ENCODE results near the gene BTBD2.

Gene BTBD2

DNA sequence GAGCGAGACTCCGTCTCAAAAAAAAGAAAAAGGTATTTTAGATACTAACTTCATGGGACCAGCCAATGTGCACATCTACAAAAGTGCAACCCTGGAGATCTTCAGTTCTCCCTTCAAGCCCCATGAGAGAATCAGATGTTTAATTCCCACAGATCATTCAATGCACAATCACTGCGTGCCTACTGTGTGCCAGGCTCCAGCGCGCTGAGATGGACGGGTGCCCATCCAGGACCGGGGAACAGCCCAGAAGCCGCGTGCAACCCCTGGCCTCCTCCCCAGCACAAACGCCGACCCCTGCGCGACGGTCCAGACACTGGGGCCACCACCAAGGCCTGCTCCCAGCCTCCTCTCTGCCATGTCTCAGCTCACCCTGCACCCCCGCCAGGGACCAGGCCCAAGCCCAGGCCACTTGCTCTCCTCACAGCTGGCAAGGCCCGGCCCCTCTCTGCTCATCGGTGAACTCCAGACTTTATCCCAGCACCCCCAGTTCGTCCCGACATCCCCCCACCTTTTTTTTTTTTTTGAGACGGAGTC is 5.3 kb downstream of the BTBD2 start:
- H3K27ac ChIP-seq, result no peak overlapping the region
- TF ChIP-seq ZFX (IDR thresholded peaks at IDR 0.05; ENCODE audit: borderline replicate concordance), result no peak
- TF ChIP-seq, protein P1, sequence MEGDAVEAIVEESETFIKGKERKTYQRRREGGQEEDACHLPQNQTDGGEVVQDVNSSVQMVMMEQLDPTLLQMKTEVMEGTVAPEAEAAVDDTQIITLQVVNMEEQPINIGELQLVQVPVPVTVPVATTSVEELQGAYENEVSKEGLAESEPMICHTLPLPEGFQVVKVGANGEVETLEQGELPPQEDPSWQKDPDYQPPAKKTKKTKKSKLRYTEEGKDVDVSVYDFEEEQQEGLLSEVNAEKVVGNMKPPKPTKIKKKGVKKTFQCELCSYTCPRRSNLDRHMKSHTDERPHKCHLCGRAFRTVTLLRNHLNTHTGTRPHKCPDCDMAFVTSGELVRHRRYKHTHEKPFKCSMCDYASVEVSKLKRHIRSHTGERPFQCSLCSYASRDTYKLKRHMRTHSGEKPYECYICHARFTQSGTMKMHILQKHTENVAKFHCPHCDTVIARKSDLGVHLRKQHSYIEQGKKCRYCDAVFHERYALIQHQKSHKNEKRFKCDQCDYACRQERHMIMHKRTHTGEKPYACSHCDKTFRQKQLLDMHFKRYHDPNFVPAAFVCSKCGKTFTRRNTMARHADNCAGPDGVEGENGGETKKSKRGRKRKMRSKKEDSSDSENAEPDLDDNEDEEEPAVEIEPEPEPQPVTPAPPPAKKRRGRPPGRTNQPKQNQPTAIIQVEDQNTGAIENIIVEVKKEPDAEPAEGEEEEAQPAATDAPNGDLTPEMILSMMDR (IDR thresholded peaks at IDR 0.05), result no peak

- TF ChIP-seq, protein P1 (IDR thresholded peaks at IDR 0.05), result no peak
- TF ChIP-seq ZFX (IDR thresholded peaks at IDR 0.05; ENCODE audit: borderline replicate concordance), result no peak
- H3K27ac ChIP-seq, result no peak overlapping the region
Measured at GRCh38 chr19:2003874-2004273, 11.6 kb downstream of the BTBD2 start.

DNA sequence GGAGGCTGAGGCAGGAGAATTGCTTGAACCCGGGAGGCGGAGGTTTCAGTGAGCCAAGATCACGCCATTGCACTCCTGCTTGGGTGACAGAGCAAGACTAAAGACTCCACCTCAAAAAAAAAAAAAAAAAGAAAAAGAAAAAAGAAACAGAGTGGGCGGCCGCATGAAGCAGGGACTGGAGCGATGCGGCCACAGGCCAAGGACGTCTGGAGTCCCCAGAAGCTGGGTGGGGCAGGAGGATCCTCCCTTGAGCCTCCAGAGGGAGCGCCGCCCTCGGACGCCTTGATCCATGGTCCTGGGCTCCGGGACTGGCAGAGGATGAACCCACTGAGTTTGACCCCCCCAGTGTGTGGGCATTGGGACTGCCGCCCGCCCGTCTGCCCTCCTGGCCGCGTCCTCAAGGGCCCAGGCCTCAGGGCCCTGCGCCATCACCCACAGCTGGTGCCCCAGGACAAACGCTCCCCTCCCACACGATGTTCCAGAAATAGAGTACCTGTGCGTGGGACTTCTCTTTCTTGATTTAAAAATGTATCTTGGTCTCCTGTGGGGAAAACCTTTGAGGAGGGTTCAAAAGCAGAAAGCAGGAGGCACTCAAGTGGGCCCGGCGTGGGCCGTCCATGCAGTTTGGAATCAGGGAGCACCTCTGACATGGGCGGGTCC is 15.5 kb downstream of the BTBD2 start:
- TF ChIP-seq ZFX (IDR thresholded peaks at IDR 0.05; ENCODE audit: borderline replicate concordance), result no peak
- TF ChIP-seq, protein P1 (IDR thresholded peaks at IDR 0.05), result no peak
- no peak overlapping the region for H3K27ac ChIP-seq

- TF ChIP-seq, protein P1 (IDR thresholded peaks at IDR 0.05), result no peak
- no peak for TF ChIP-seq ZFX (IDR thresholded peaks at IDR 0.05; ENCODE audit: borderline replicate concordance)
- no peak overlapping the region for H3K27ac ChIP-seq
Measured at GRCh38 chr19:1998712-1999708, 16.5 kb downstream of the BTBD2 start.

GRCh38 chr19:1997353-1998233 is 17.9 kb downstream of the BTBD2 start:
- no peak overlapping the region for H3K27ac ChIP-seq
- no peak for TF ChIP-seq ZFX (IDR thresholded peaks at IDR 0.05; ENCODE audit: borderline replicate concordance)

GRCh38 chr19:1992759-1993260 is 22.7 kb downstream of the BTBD2 start:
- TF ChIP-seq ZFX (IDR thresholded peaks at IDR 0.05; ENCODE audit: borderline replicate concordance), result no peak
- TF ChIP-seq, protein P1 (IDR thresholded peaks at IDR 0.05), result no peak
- H3K27ac ChIP-seq, result peak overlapping the region; percentile 65

Data from 22Rv1 (cell line).